ENCODE data around the gene CHD2.

CHD2 gene

GRCh38 chr15:93052090-93052879 lies 152.2 kb downstream of the CHD2 start:
- H3K9me3 ChIP-seq (ENCODE audit: control insufficient read depth, low read length), result no peaks in the 10 kb centered on the region
- no peak overlapping the region for H3K4me3 ChIP-seq (ENCODE audit: insufficient read depth in 1 of 2, low read depth in 1 of 2, low read length in 2 of 2)
- no peak overlapping the region for H2AK5ac ChIP-seq (ENCODE audit: low read length, severe bottlenecking)
- H2BK120ac ChIP-seq (ENCODE audit: low read depth, low read length), result no peak overlapping the region
- 93% methylated on average over 39 of the region's 39 CpGs for WGBS
- no peak overlapping the region for H3K4ac ChIP-seq (ENCODE audit: low read depth in 1 of 2, low read length in 2 of 2)
- H3K23ac ChIP-seq (ENCODE audit: low read length in 2 of 2), result no peak overlapping the region
- no peak overlapping the region for H3K9ac ChIP-seq (ENCODE audit: low read length)
- H3K14ac ChIP-seq (ENCODE audit: low read length in 2 of 2), result no peak overlapping the region
- H3K36me3 ChIP-seq (ENCODE audit: control insufficient read depth in 1 of 2, insufficient read depth in 2 of 2, low read depth in 1 of 2, low read length in 2 of 2), result peaks cover 0 to 40% of the 10 kb centered on the region in 2 experiments
- H3K27ac ChIP-seq (ENCODE audit: low read length, poor library complexity, severe bottlenecking), result no peak overlapping the region
- DNase-seq, result no peak
- no peak overlapping the region for H2BK12ac ChIP-seq (ENCODE audit: low read length in 2 of 2)
- H3K4me1 ChIP-seq (ENCODE audit: control insufficient read depth, insufficient read depth, low read depth, low read length), result peaks cover 2% of the 10 kb centered on the region
- H3K18ac ChIP-seq (ENCODE audit: low read depth in 1 of 2, low read length in 2 of 2), result no peak overlapping the region
- no peak overlapping the region for H3K4me2 ChIP-seq (ENCODE audit: low read length, poor library complexity, severe bottlenecking)
- no peak overlapping the region for H2AFZ ChIP-seq (ENCODE audit: low read depth, low read length)
- H2BK5ac ChIP-seq (ENCODE audit: low read depth, low read length, poor library complexity, severe bottlenecking), result no peak overlapping the region
- H4K91ac ChIP-seq (ENCODE audit: low read length), result peak overlapping the region; percentile 46
- no peak overlapping the region for H2BK15ac ChIP-seq (ENCODE audit: low read depth, poor library complexity, severe bottlenecking)
- H3K27me3 ChIP-seq (ENCODE audit: control insufficient read depth in 1 of 2, insufficient read depth in 1 of 2, low read length in 2 of 2), result peaks cover 0 to 10% of the 10 kb centered on the region in 2 experiments
- H3K79me1 ChIP-seq (replicated peaks; ENCODE audit: low read length, poor library complexity, severe bottlenecking), result no peaks in the 10 kb centered on the region
- no peak overlapping the region for H4K8ac ChIP-seq (ENCODE audit: low read length)

- 90% methylated on average over 11 of the region's 11 CpGs for WGBS
- no peak overlapping the region for H3K27ac ChIP-seq (ENCODE audit: low read length, poor library complexity, severe bottlenecking)
These were observed 155.1 kb downstream of the CHD2 start for GRCh38 chr15:93055211-93055610.

GRCh38 chr15:93056836-93057235 lies 156.7 kb downstream of the CHD2 start:
- no peak for DNase-seq
- Histone ChIP-seq H3K4ac (ENCODE audit: low read depth in 1 of 2, low read length in 2 of 2) (no peak overlapping the region), H3K18ac (ENCODE audit: low read depth in 1 of 2, low read length in 2 of 2) (no peak overlapping the region), H3K9me3 (ENCODE audit: control insufficient read depth, low read length) (no peaks in the 10 kb centered on the region), H2AFZ (ENCODE audit: low read depth, low read length) (no peak overlapping the region), H2BK120ac (ENCODE audit: low read depth, low read length) (no peak overlapping the region), H2AK5ac (ENCODE audit: low read length, severe bottlenecking) (no peak overlapping the region), H2BK15ac (ENCODE audit: low read depth, poor library complexity, severe bottlenecking) (no peak overlapping the region), H2BK12ac (ENCODE audit: low read length in 2 of 2) (no peak overlapping the region), H3K79me1 (replicated peaks; ENCODE audit: low read length, poor library complexity, severe bottlenecking) (no peaks in the 10 kb centered on the region), H3K14ac (ENCODE audit: low read length in 2 of 2) (no peak overlapping the region), H4K91ac (ENCODE audit: low read length) (peak overlapping the region; percentile 7), H3K4me1 (ENCODE audit: control insufficient read depth, insufficient read depth, low read depth, low read length) (peaks cover 2% of the 10 kb centered on the region), H4K8ac (ENCODE audit: low read length) (no peak overlapping the region), H2BK5ac (ENCODE audit: low read depth, low read length, poor library complexity, severe bottlenecking) (no peak overlapping the region), H3K4me3 (ENCODE audit: insufficient read depth in 1 of 2, low read depth in 1 of 2, low read length in 2 of 2) (no peak overlapping the region), H3K4me2 (ENCODE audit: low read length, poor library complexity, severe bottlenecking) (no peak overlapping the region), H3K23ac (ENCODE audit: low read length in 2 of 2) (no peak overlapping the region), H3K27me3 (ENCODE audit: control insufficient read depth in 1 of 2, insufficient read depth in 1 of 2, low read length in 2 of 2) (peaks cover 0 to 28% of the 10 kb centered on the region in 2 experiments), H3K36me3 (ENCODE audit: control insufficient read depth in 1 of 2, insufficient read depth in 2 of 2, low read depth in 1 of 2, low read length in 2 of 2) (peaks cover 0 to 7% of the 10 kb centered on the region in 2 experiments), H3K9ac (ENCODE audit: low read length) (no peak overlapping the region), H3K27ac (ENCODE audit: low read length, poor library complexity, severe bottlenecking) (no peak overlapping the region)
- 77% methylated on average over 7 of the region's 7 CpGs for WGBS

More at GRCh38 chr15:93055211-93055610, 155.1 kb downstream of the CHD2 start:
- Histone ChIP-seq H2BK5ac (ENCODE audit: low read depth, low read length, poor library complexity, severe bottlenecking) (no peak overlapping the region), H3K23ac (ENCODE audit: low read length in 2 of 2) (no peak overlapping the region), H3K9me3 (ENCODE audit: control insufficient read depth, low read length) (no peaks in the 10 kb centered on the region), H2BK120ac (ENCODE audit: low read depth, low read length) (no peak overlapping the region), H2AK5ac (ENCODE audit: low read length, severe bottlenecking) (no peak overlapping the region), H2AFZ (ENCODE audit: low read depth, low read length) (no peak overlapping the region), H3K9ac (ENCODE audit: low read length) (no peak overlapping the region), H3K4me3 (ENCODE audit: insufficient read depth in 1 of 2, low read depth in 1 of 2, low read length in 2 of 2) (no peak overlapping the region), H4K8ac (ENCODE audit: low read length) (no peak overlapping the region), H2BK15ac (ENCODE audit: low read depth, poor library complexity, severe bottlenecking) (no peak overlapping the region), H3K14ac (ENCODE audit: low read length in 2 of 2) (no peak overlapping the region), H3K4ac (ENCODE audit: low read depth in 1 of 2, low read length in 2 of 2) (no peak overlapping the region), H3K18ac (ENCODE audit: low read depth in 1 of 2, low read length in 2 of 2) (no peak overlapping the region), H2BK12ac (ENCODE audit: low read length in 2 of 2) (no peak overlapping the region), H3K4me1 (ENCODE audit: control insufficient read depth, insufficient read depth, low read depth, low read length) (peaks cover 2% of the 10 kb centered on the region), H3K4me2 (ENCODE audit: low read length, poor library complexity, severe bottlenecking) (no peak overlapping the region), H3K36me3 (ENCODE audit: control insufficient read depth in 1 of 2, insufficient read depth in 2 of 2, low read depth in 1 of 2, low read length in 2 of 2) (peaks cover 0 to 20% of the 10 kb centered on the region in 2 experiments), H3K27me3 (ENCODE audit: control insufficient read depth in 1 of 2, insufficient read depth in 1 of 2, low read length in 2 of 2) (peaks cover 0 to 25% of the 10 kb centered on the region in 2 experiments), H4K91ac (ENCODE audit: low read length) (no peak overlapping the region), H3K79me1 (replicated peaks; ENCODE audit: low read length, poor library complexity, severe bottlenecking) (no peaks in the 10 kb centered on the region)
- DNase-seq, result no peak

- H2BK120ac ChIP-seq (ENCODE audit: low read depth, low read length), result no peak overlapping the region
- H3K9me3 ChIP-seq (ENCODE audit: control insufficient read depth, low read length), result no peaks in the 10 kb centered on the region
- peaks cover 2% of the 10 kb centered on the region for H3K4me1 ChIP-seq (ENCODE audit: control insufficient read depth, insufficient read depth, low read depth, low read length)
- H2AK5ac ChIP-seq (ENCODE audit: low read length, severe bottlenecking), result no peak overlapping the region
- H4K91ac ChIP-seq (ENCODE audit: low read length), result no peak overlapping the region
- no peak overlapping the region for H2AFZ ChIP-seq (ENCODE audit: low read depth, low read length)
- H3K9ac ChIP-seq (ENCODE audit: low read length), result no peak overlapping the region
- no peak overlapping the region for H3K14ac ChIP-seq (ENCODE audit: low read length in 2 of 2)
- H3K23ac ChIP-seq (ENCODE audit: low read length in 2 of 2), result no peak overlapping the region
- no peak overlapping the region for H3K18ac ChIP-seq (ENCODE audit: low read depth in 1 of 2, low read length in 2 of 2)
- H3K4ac ChIP-seq (ENCODE audit: low read depth in 1 of 2, low read length in 2 of 2), result no peak overlapping the region
- no peaks in the 10 kb centered on the region for H3K79me1 ChIP-seq (replicated peaks; ENCODE audit: low read length, poor library complexity, severe bottlenecking)
- H3K4me2 ChIP-seq (ENCODE audit: low read length, poor library complexity, severe bottlenecking), result no peak overlapping the region
- no peak overlapping the region for H4K8ac ChIP-seq (ENCODE audit: low read length)
- peaks cover 0 to 29% of the 10 kb centered on the region in 2 experiments for H3K27me3 ChIP-seq (ENCODE audit: control insufficient read depth in 1 of 2, insufficient read depth in 1 of 2, low read length in 2 of 2)
- DNase-seq, result no peak
- H2BK15ac ChIP-seq (ENCODE audit: low read depth, poor library complexity, severe bottlenecking), result no peak overlapping the region
- H3K4me3 ChIP-seq (ENCODE audit: insufficient read depth in 1 of 2, low read depth in 1 of 2, low read length in 2 of 2), result no peak overlapping the region
- H3K36me3 ChIP-seq (ENCODE audit: control insufficient read depth in 1 of 2, insufficient read depth in 2 of 2, low read depth in 1 of 2, low read length in 2 of 2), result peaks cover 0 to 7% of the 10 kb centered on the region in 2 experiments
- WGBS, result 91% methylated on average over 8 of the region's 8 CpGs
- H2BK12ac ChIP-seq (ENCODE audit: low read length in 2 of 2), result no peak overlapping the region
- H3K27ac ChIP-seq (ENCODE audit: low read length, poor library complexity, severe bottlenecking), result no peak overlapping the region
- no peak overlapping the region for H2BK5ac ChIP-seq (ENCODE audit: low read depth, low read length, poor library complexity, severe bottlenecking)
These were observed 157.5 kb downstream of the CHD2 start for GRCh38 chr15:93057618-93058017.

Measured in mesenchymal stem cell (in vitro differentiated cells and primary cell).